Astrocyte of the cerebellum (primary cell): ENCODE results near the gene RDH12.
A peak's percentile ranks its signal among the peaks of the same experiment; 100 is the strongest.

ENCODE experiments used
- DNase-seq: peaks from one replicate; pipeline ENCODE4 v3.0.0-alpha.2; 2011; ENCODE audit warnings: low read depth
- H3K4me3 ChIP-seq: 2 replicates; pipeline ENCODE4 v1.5.1; 2011; ENCODE audit warnings: mild to moderate bottlenecking, low read depth, low read length, moderate library complexity
- CTCF ChIP-seq: IDR thresholded peaks from 2 replicates; pipeline ENCODE4 v1.5.1; 2012; ENCODE audit warnings: low read length, low read depth, moderate library complexity, mild to moderate bottlenecking; ENCODE audit errors: missing control alignments
- in situ Hi-C: cut with HindIII; loops from 2 replicates; pipeline ENCODE4 v1.10.0; 2017; ENCODE audit warnings: low sequenced_read_pairs

The RDH12 gene

GRCh38 chr14:67680941-67681340 lies 20.7 kb upstream of the RDH12 start:
- no peak for TF ChIP-seq CTCF
- no peak for DNase-seq
- in situ Hi-C loops = no loop called here
- H3K4me3 ChIP-seq = no peak overlapping the region

- no peak overlapping the region for H3K4me3 ChIP-seq
- TF ChIP-seq CTCF = no peak
- in situ Hi-C loops = no loop called here
- no peak for DNase-seq
Observed at GRCh38 chr14:67683842-67684241, 17.8 kb upstream of the RDH12 start.

GRCh38 chr14:67690011-67690410 lies 11.7 kb upstream of the RDH12 start:
- in situ Hi-C loops = no loop called here
- TF ChIP-seq CTCF = no peak
- DNase-seq = no peak
- no peak overlapping the region for H3K4me3 ChIP-seq

GRCh38 chr14:67694791-67695393 lies 6.8 kb upstream of the RDH12 start:
- in situ Hi-C loops = no loop called here
- peak overlapping the region; percentile 96 for H3K4me3 ChIP-seq
- no peak for TF ChIP-seq CTCF
- peak; percentile 87 for DNase-seq

- in situ Hi-C loops = no loop called here
- DNase-seq = peak; percentile 81
- H3K4me3 ChIP-seq = peak within 1 kb of the TSS; percentile 96
- no peak for TF ChIP-seq CTCF
Observed at GRCh38 chr14:67695394-67695949, 6.2 kb upstream of the RDH12 start, which contains the start of gene RDH11. RDH11 (minus strand) TSS chr14:67695764; CDS start chr14:67695703, 61 bp downstream.

- no peak for TF ChIP-seq CTCF
- in situ Hi-C loops = no loop called here
- H3K4me3 ChIP-seq = no peak overlapping the region
- DNase-seq = no peak
Observed at GRCh38 chr14:67697006-67697405, 4.7 kb upstream of the RDH12 start.

- no peak overlapping the region for H3K4me3 ChIP-seq
- DNase-seq = no peak
- in situ Hi-C loops = no loop called here
- no peak for TF ChIP-seq CTCF
Observed at GRCh38 chr14:67698179-67698578, 3.5 kb upstream of the RDH12 start.
